NCI-H460 (cell line): ENCODE measurements around the gene CSTF1. TPM values are rescaled to one million over a fixed set of nuclear protein-coding genes. Genes with fewer than 3 reads are reported as not detected.

Experiments used
- DNase-seq: peaks from one replicate; pipeline ENCODE4 v3.0.0-alpha.2; 2016; ENCODE audit warnings: low read depth; ENCODE audit errors: extremely low read depth
- polyA plus RNA-seq: library from polyadenylated mRNA; depleted of rRNA; stranded (reverse); fragments of >200 nt; gene quantifications from 2 replicates; pipeline ENCODE4 v1.2.3, GENCODE V29; 2014; cell fraction: nucleus; rRNA removed
- total RNA-seq: library from RNA; depleted of rRNA; stranded (reverse); fragments of >200 nt; shearing (Covaris generic); gene quantifications from 2 replicates; pipeline ENCODE4 v1.2.3, GENCODE V29; 2014; rRNA removed

The CSTF1 gene
- total RNA-seq: 52.7 and 60.9 TPM in 2 replicates
- 34.7 and 40.4 TPM in 2 replicates for polyA plus RNA-seq

DNA sequence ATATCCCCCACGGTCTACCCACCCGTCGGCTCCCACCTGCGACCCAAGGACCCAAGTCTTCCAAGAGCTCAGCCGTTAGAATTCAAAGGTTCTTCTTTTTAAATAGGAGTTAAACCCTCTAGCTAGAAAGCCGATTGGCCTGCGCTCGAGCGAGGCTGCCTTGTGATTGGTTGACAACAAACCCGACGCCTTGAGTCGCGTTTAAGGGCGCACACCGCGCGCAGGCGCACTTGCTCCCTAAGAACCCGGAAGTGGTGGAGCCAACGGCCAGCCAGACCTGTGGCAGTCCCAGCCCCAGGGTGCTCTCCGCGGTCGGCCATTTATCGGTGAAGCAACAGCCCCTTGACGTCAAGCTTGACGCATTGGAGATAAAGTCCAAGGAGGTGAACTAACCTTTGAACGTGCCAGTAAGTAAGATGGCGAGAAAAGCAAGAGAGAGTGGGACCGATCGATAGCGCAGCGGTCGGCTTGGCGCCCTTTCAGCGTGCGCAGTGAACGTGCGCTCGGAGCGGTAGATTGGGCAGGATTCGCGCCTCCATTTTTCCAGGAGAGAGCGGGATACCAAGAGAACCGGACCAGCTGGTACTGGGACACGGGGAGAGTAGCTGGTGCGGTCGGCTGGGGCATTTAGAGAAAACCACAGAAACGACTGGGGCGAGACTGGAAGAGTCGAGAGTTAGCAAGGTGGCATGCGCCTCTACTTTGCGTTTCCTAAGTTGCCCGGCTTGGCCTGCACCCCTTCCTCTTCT lies at the start of gene CSTF1, which contains the start of gene AURKA:
CSTF1 (plus strand) TSS at position 514 of the 749 bp plus-strand sequence. CDS start 2,908 bp downstream, outside the sequence.
AURKA (minus strand) TSS at position 84 of the 749 bp plus-strand sequence. CDS start 4,018 bp downstream, outside the sequence.
- peak; percentile 99 for DNase-seq

- no peak for DNase-seq
Measured at GRCh38 chr20:56342783-56343182, 49.7 kb upstream of the CSTF1 start.

- no peak for DNase-seq
Measured at GRCh38 chr20:56343861-56344381, 48.5 kb upstream of the CSTF1 start.

GRCh38 chr20:56345911-56346310 lies 46.5 kb upstream of the CSTF1 start:
- no peak for DNase-seq

- DNase-seq: no peak
Measured at GRCh38 chr20:56347628-56348304, 44.7 kb upstream of the CSTF1 start.

DNA sequence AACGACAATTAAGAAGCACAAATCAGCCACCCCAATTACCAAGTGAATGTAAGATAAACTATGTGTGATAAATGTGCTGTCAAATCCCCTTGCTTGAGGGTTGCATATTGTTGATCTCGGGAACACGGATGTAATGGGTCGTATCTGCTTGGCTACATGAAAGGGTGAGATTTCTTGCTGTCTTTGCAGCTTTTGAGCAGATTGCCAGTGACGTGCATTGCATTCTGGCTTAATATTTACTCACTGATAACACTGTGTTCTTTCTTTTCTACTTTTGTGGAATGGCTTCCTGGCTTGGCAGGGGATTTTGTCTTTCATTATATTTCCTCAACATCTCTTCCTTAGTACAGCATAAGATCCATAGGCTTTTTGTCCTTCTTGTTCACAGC lies 44.1 kb upstream of the CSTF1 start:
- peak; percentile 85 for DNase-seq

GRCh38 chr20:56348746-56349145 lies 43.7 kb upstream of the CSTF1 start:
- peak; percentile 49 for DNase-seq

- no peak for DNase-seq
Measured at GRCh38 chr20:56350842-56351241, 41.6 kb upstream of the CSTF1 start.

GRCh38 chr20:56352345-56353055 lies 39.9 kb upstream of the CSTF1 start:
- no peak for DNase-seq

DNA sequence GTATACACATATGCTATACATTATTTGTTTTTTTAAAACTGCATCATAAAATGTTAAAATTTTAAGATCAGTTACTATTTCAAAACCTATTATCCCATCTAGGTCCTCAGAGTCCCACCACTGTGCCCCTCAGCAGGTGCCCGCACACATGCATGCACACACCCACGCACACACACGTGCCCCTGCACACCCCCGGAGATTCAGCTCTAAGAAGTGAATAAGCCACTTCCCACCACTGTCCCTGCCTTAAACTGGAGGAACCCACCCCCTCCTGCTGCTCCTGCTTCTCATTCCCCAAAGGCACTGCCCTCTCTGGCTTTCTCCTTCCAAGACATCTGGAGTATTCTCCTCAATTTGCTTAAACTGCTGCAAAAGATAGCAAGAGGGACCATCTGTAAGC lies 39.1 kb upstream of the CSTF1 start:
- DNase-seq: no peak

DNA sequence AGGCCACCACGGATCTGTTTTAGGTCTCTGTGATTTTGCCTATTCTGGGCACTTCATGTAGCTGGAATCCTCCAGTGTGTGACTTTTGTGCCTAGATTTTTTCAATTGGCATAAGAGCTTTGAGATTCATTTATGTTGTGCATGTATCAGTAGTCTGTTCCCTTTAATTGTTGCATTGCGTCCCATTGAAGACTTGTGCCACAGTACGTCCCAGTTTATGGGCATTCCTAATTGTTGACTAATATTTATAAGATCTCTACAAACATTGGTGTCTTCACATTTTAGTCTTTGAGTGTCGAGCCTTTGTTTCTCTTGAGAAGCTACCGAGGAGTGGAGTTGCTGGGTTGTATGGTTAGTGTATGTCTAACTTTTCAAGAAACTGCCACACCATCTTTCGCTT lies 34.4 kb upstream of the CSTF1 start:
- peak; percentile 32 for DNase-seq

- DNase-seq: peak; percentile 92
Measured at GRCh38 chr20:56358600-56359211, 33.7 kb upstream of the CSTF1 start, which contains the start of gene FAM210B. TSS of gene FAM210B (plus strand) at chr20:56358974. CDS start at chr20:56359006, 32 bp downstream.

- no peak for DNase-seq
Measured at GRCh38 chr20:56359212-56360132, 33.0 kb upstream of the CSTF1 start.

DNA sequence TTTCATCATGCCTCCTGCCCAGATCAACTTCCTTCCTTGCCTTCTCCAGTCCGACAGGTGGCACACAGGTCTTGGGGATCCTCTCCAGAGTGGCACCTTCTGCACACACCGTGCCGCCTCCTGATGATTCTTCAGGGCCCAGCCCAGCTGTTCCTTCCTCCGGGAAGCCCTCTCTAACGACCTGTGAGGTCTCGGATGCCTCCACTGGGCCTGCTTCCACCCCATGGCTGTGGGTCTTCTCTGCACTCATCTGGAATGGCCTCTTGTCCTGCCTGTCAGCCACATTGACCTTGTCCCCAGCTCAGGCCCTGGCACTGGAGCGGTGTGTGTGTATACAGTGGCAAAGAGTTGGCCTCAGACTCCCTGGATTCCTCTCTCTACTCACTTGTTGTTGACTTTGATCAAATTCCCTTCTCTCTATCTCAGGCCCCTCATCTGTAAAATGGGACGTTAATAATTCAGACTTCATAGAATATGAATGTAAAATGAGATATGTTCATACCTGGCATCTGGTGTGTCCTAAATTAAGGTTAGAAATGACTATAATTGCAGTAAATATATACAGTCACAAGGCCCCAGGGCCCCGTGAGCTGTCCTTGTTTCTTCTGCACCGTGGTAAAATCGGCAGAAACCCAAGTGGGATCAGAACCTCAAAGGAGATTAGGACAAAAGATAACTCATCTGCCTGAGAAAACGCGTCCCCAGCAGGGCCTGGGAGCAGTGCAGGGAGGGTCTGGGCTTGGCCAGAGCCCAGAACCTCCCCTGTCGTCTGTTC lies 32.1 kb upstream of the CSTF1 start:
- no peak for DNase-seq

DNA sequence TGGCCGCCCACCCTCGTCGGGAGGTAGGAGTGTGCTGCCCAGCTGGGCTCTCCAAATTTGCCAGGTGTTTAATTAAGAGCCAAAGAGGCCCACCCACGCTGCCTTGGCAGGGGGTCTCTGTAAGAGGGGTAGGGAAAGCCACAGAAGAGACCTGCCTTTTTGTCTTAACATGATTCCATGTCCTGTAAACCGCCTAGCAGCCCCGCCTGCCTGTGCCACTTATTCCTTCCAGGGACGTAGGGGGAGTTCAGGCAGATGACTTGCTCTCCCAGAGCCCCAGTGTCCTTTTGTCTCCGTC lies 31.6 kb upstream of the CSTF1 start:
- DNase-seq: no peak

GRCh38 chr20:56361900-56362299 lies 30.5 kb upstream of the CSTF1 start:
- no peak for DNase-seq

DNA sequence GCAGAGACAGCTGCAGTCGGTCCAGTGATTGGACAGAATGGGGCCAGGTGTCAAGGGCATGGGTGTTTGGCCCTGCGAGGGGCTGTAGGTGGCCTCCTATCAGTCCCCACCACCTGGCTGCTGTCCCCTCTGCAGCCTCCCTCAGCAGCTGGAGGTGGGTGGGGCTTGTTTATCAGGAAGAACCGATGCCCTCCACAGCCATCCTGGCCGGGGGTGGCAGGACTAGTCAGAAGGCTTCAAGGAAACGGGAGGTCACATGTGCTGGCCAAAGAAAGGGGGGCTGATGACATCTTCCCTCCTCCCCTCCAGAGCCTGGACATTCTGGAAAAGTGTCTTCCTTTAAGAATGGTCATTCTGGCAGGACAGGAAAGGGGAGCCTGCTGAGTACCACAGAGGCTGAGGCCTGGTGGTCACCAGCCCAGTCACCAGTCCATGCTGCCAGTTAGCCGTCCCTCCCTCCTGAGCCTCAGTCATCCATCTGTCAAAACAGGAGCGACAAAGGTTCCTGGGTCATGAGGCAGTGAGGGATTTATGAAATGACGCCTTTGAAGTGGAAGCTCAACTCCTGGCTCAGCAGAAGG lies 29.5 kb upstream of the CSTF1 start:
- DNase-seq: no peak

GRCh38 chr20:56363491-56363890 lies 29.0 kb upstream of the CSTF1 start:
- no peak for DNase-seq
